Astrocyte (in vitro differentiated cells and primary cell): ENCODE results near the gene ZIK1. TPM values are rescaled to one million over a fixed set of nuclear protein-coding genes. Genes with fewer than 3 reads are reported as not detected.

Experiments
- DNase-seq: peaks from one replicate; pipeline ENCODE4 v3.0.0-alpha.2; 2010; ENCODE audit warnings: low read depth
- FAIRE-seq: peaks from 2 replicates; lab custom pipeline; 2011; peaks lifted over from hg19 to GRCh38; lab: Jason Lieb, UNC
- H2AFZ ChIP-seq: 2 replicates; pipeline ENCODE4 v1.6.0; 2012; ENCODE audit warnings: low read depth, low read length, inconsistent platforms
- H3K27ac ChIP-seq: 2 replicates; pipeline ENCODE4 v1.5.1; 2011; ENCODE audit warnings: low read depth, low read length, inconsistent platforms
- H3K27me3 ChIP-seq: 2 replicates; pipeline ENCODE4 v1.6.0; 2011; ENCODE audit warnings: low read length, inconsistent platforms; ENCODE audit not compliant: insufficient read depth
- H3K36me3 ChIP-seq: 2 replicates; pipeline ENCODE4 v1.5.1; 2011; ENCODE audit warnings: low read length, inconsistent platforms; ENCODE audit not compliant: insufficient read depth
- H3K4me1 ChIP-seq: 2 replicates; pipeline ENCODE4 v1.5.1; 2011; ENCODE audit warnings: low read length, inconsistent platforms; ENCODE audit not compliant: insufficient read depth
- H3K4me2 ChIP-seq: 2 replicates; pipeline ENCODE4 v1.6.0; 2012; ENCODE audit warnings: low read length, inconsistent platforms
- H3K4me3 ChIP-seq: 2 replicates; pipeline ENCODE4 v1.5.1; 2011; ENCODE audit warnings: low read depth, mild to moderate bottlenecking, low read length, inconsistent platforms; ENCODE audit not compliant: insufficient read depth
- H3K79me2 ChIP-seq: 2 replicates; pipeline ENCODE4 v1.6.0; 2012; ENCODE audit warnings: mild to moderate bottlenecking, low read length, inconsistent platforms; ENCODE audit not compliant: insufficient read depth
- H3K9ac ChIP-seq: 2 replicates; pipeline ENCODE4 v1.6.0; 2012; ENCODE audit warnings: mild to moderate bottlenecking, low read length, inconsistent platforms
- H3K9me3 ChIP-seq: 2 replicates; pipeline ENCODE4 v1.5.1; 2012; ENCODE audit warnings: low read depth, mild to moderate bottlenecking, low read length, inconsistent platforms; ENCODE audit not compliant: insufficient read depth
- H4K20me1 ChIP-seq: 2 replicates; pipeline ENCODE4 v1.6.0; 2012; ENCODE audit warnings: low read length, inconsistent platforms; ENCODE audit not compliant: insufficient read depth
- H3K27ac Mint-ChIP-seq: one replicate; pipeline ENCODE4 v1.8.0; 2021; ENCODE audit warnings: mild to moderate bottlenecking, mixed read lengths; ENCODE audit not compliant: unreplicated experiment
- H3K27me3 Mint-ChIP-seq: one replicate; pipeline ENCODE4 v1.8.0; 2021; ENCODE audit warnings: low read depth, mixed read lengths; ENCODE audit not compliant: unreplicated experiment
- H3K36me3 Mint-ChIP-seq: one replicate; pipeline ENCODE4 v1.8.0; 2021; ENCODE audit warnings: low read depth, mixed read lengths; ENCODE audit not compliant: unreplicated experiment
- H3K4me1 Mint-ChIP-seq: one replicate; pipeline ENCODE4 v1.8.0; 2021; ENCODE audit warnings: low read depth, mixed read lengths; ENCODE audit not compliant: unreplicated experiment
- H3K4me3 Mint-ChIP-seq: one replicate; pipeline ENCODE4 v1.8.0; 2021; ENCODE audit warnings: mild to moderate bottlenecking, moderate library complexity, mixed read lengths; ENCODE audit not compliant: unreplicated experiment
- H3K9me3 Mint-ChIP-seq: one replicate; pipeline ENCODE4 v1.8.0; 2021; ENCODE audit warnings: mild to moderate bottlenecking, mixed read lengths; ENCODE audit not compliant: unreplicated experiment
- EZH2 ChIP-seq: IDR thresholded peaks from 2 replicates; pipeline ENCODE4 v1.6.1; 2012; ENCODE audit warnings: mild to moderate bottlenecking, low read length, inconsistent platforms; ENCODE audit not compliant: insufficient read depth
- total RNA-seq: library from RNA; stranded (reverse); gene quantifications from 2 replicates; pipeline ENCODE4 v1.2.1, GENCODE V29; 2021
- TF ChIP-seq, protein P1 (sequence below): IDR thresholded peaks from 2 replicates; pipeline ENCODE4 v1.5.1; 2011; ENCODE audit warnings: low read depth, mild to moderate bottlenecking, inconsistent platforms, low read length, moderate library complexity; ENCODE audit not compliant: insufficient read depth

ZIK1 gene
- total RNA-seq, 1 donor from 2014 or later = 8.9 TPM

DNA sequence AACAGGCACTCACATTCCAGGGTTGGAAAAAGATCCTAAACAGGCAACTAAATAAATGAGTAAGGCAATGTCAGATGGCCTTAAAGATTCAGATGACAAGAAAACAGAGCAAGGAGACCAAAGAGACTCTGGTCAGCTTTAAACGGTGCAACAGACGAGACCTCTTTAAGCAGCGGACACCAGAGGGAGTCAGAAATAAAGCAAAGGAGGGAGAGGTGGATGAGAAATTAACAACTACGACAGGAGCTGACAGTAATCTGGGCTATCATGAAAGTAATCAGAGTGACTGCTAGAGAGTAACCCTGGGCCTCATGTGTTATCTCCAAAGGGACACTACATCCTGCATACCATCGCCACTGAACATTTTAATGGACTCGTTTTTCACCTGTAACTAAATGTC lies 25.4 kb upstream of the ZIK1 start:
- peak overlapping the region; percentile 75 for H3K27ac Mint-ChIP-seq
- TF ChIP-seq EZH2 = no peak
- TF ChIP-seq, protein P1, sequence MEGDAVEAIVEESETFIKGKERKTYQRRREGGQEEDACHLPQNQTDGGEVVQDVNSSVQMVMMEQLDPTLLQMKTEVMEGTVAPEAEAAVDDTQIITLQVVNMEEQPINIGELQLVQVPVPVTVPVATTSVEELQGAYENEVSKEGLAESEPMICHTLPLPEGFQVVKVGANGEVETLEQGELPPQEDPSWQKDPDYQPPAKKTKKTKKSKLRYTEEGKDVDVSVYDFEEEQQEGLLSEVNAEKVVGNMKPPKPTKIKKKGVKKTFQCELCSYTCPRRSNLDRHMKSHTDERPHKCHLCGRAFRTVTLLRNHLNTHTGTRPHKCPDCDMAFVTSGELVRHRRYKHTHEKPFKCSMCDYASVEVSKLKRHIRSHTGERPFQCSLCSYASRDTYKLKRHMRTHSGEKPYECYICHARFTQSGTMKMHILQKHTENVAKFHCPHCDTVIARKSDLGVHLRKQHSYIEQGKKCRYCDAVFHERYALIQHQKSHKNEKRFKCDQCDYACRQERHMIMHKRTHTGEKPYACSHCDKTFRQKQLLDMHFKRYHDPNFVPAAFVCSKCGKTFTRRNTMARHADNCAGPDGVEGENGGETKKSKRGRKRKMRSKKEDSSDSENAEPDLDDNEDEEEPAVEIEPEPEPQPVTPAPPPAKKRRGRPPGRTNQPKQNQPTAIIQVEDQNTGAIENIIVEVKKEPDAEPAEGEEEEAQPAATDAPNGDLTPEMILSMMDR = no peak

DNA sequence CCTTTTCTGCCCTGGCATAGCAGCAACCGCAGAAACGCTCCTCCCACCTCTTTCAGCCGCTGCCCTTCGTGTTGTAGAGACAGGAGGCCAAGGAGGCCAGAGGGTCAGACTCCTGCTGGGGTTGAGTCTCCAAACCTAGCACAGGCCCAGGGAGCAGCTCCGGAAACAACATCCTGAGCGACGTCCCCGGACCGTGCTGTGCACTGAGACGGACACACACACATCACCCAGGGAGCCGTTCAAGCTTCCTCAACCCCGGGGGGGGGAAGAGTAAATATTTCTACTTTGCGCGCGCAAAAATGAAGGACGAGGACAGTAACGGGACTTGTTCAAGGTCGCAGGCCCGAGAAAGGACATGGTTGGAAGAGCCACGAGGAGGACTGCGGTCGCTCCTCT lies 24.9 kb upstream of the ZIK1 start:
- Histone ChIP-seq H3K4me3 (peak overlapping the region; percentile 80), H4K20me1 (peaks cover 9% of the 10 kb centered on the region), H3K27me3 (no peaks in the 10 kb centered on the region), H3K9ac (peak overlapping the region; percentile 82), H3K4me2 (peak overlapping the region; percentile 89), H3K36me3 (peaks cover 15% of the 10 kb centered on the region), H3K27ac (no peak overlapping the region), H3K79me2 (peaks cover 22% of the 10 kb centered on the region), H3K9me3 (peaks cover 30% of the 10 kb centered on the region), H2AFZ (peak overlapping the region; percentile 79), H3K4me1 (peaks cover 7% of the 10 kb centered on the region)
- no peaks in the 10 kb centered on the region for H3K27me3 Mint-ChIP-seq
- TF ChIP-seq, protein P1 = no peak
- no peak for TF ChIP-seq EZH2
- no peak for DNase-seq
- peak overlapping the region; percentile 97 for H3K27ac Mint-ChIP-seq
- H3K9me3 Mint-ChIP-seq = peaks cover 39% of the 10 kb centered on the region
- H3K4me3 Mint-ChIP-seq = peak overlapping the region; percentile 99
- FAIRE-seq = no peak
- H3K4me1 Mint-ChIP-seq = peaks cover 9% of the 10 kb centered on the region
- H3K36me3 Mint-ChIP-seq = peaks cover 36% of the 10 kb centered on the region

More for the DNA sequence above, 25.4 kb upstream of the ZIK1 start:
- peaks cover 34% of the 10 kb centered on the region for H3K9me3 Mint-ChIP-seq
- Histone ChIP-seq H3K27me3 (no peaks in the 10 kb centered on the region), H3K4me1 (peaks cover 7% of the 10 kb centered on the region), H4K20me1 (peaks cover 9% of the 10 kb centered on the region), H3K4me2 (peak overlapping the region; percentile 89), H3K27ac (no peak overlapping the region), H2AFZ (peak overlapping the region; percentile 79), H3K9ac (peak overlapping the region; percentile 82), H3K36me3 (peaks cover 16% of the 10 kb centered on the region), H3K4me3 (peak overlapping the region; percentile 80), H3K9me3 (peaks cover 30% of the 10 kb centered on the region), H3K79me2 (peaks cover 22% of the 10 kb centered on the region)
- DNase-seq (no peak), FAIRE-seq (no peak)
- H3K36me3 Mint-ChIP-seq = peaks cover 41% of the 10 kb centered on the region
- H3K27me3 Mint-ChIP-seq = no peaks in the 10 kb centered on the region
- peak overlapping the region; percentile 99 for H3K4me3 Mint-ChIP-seq
- peaks cover 9% of the 10 kb centered on the region for H3K4me1 Mint-ChIP-seq

DNA sequence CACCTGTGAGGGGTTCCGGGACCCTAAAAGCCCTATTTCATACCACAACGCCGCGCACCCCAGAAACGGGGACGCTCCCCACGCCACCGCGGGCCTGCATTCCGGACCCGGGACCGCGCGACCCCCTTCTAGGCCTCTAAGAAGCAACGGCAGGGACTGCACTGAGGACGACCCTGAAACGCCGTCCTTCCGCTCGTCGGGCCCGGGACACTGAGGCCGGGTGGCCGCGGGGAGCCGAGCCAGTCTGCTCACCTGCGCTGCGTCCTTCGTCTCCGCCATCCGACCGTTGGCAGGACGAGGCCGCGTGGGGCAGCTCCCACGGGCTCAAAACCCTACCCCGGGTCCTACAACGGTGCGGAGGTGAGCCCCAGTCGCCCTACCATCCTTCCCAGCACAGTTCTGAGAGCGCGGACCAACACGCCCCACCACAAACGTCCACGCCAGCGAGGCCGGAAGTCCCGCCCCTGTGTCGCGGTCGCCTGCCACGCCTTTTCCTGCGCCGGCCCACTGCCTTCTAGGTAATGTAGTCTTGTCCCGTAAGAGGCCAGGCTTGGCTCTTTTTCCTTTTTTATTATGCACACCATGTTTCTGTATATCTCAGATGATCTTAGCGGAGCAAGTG lies 24.4 kb upstream of the ZIK1 start, which contains the start of gene ZNF550:
Gene ZNF550, minus strand, starts transcription at position 460 of the 622 bp plus-strand sequence. Its CDS starts 181 bp downstream, at position 279.
- peak within 1 kb of the TSS; percentile 80 for H3K4me3 ChIP-seq
- FAIRE-seq = no peak

More for the DNA sequence above, 24.4 kb upstream of the ZIK1 start, which contains the start of gene ZNF550:
- H2AFZ ChIP-seq = peak within 1 kb of the TSS; percentile 79
- Mint-ChIP-seq H3K4me3 (peak within 1 kb of the TSS; percentile 99), H3K27ac (peak within 1 kb of the TSS; percentile 97), H3K4me1 (peaks cover 9% of the 10 kb centered on the region), H3K9me3 (peaks cover 39% of the 10 kb centered on the region), H3K36me3 (peaks cover 31% of the 10 kb centered on the region), H3K27me3 (no peaks in the 10 kb centered on the region)
- H4K20me1 ChIP-seq = peaks cover 9% of the 10 kb centered on the region
- peaks cover 29% of the 10 kb centered on the region for H3K9me3 ChIP-seq
- H3K27ac ChIP-seq = peak within 1 kb of the TSS; percentile 62
- no peaks in the 10 kb centered on the region for H3K27me3 ChIP-seq
- peak; percentile 86 for DNase-seq
- peaks cover 22% of the 10 kb centered on the region for H3K79me2 ChIP-seq
- H3K36me3 ChIP-seq = peaks cover 10% of the 10 kb centered on the region
- no peak for TF ChIP-seq EZH2
- TF ChIP-seq, protein P1 = no peak
- H3K4me1 ChIP-seq = peaks cover 7% of the 10 kb centered on the region
- peak within 1 kb of the TSS; percentile 82 for H3K9ac ChIP-seq
- H3K4me2 ChIP-seq = peak within 1 kb of the TSS; percentile 89
